ENCODE results near the gene ITPRIP. TPM values are rescaled to one million over a fixed set of nuclear protein-coding genes. Genes with fewer than 3 reads are reported as not detected.

The ITPRIP gene
- polyA plus RNA-seq, 1 of the 3 experiments (the other 2 are of a cell fraction) = 22.1 TPM

GRCh38 chr10:104323760-104324201, 14.5 kb downstream of the ITPRIP start:
- Histone ChIP-seq H3K4me1 (ENCODE audit: control insufficient read depth in 1 of 2, insufficient read depth in 2 of 2, low read depth in 1 of 2, low read length in 1 of 2) (peaks cover 39 to 52% of the 10 kb centered on the region in 2 experiments; a peak in 3 of 4 replicates), H3K9me3 (no peaks in the 10 kb centered on the region), H3K9me2 (no peaks in the 10 kb centered on the region), H3K79me2 (ENCODE audit: insufficient read depth) (peaks cover 100% of the 10 kb centered on the region), H3K4me2 (no peak overlapping the region), H3K9ac (no peak overlapping the region), H3K4me3 (ENCODE audit: low read depth in 2 of 2, low read length in 1 of 2) (no peak overlapping the region), H3K27me3 (ENCODE audit: insufficient read depth) (no peaks in the 10 kb centered on the region), H4K20me1 (ENCODE audit: insufficient read depth) (peaks cover 38% of the 10 kb centered on the region; the same call in 1 of the 2 replicates), H3K27ac (ENCODE audit: low read depth in 2 of 2, low read length in 1 of 2) (no peak overlapping the region), H3K36me3 (replicated peaks in 1 of 2; ENCODE audit: control insufficient read depth in 1 of 2, insufficient read depth in 2 of 2, low read length in 1 of 2) (peaks cover 0 to 6% of the 10 kb centered on the region in 2 experiments), H3F3A (replicated peaks; ENCODE audit: insufficient read depth) (peaks cover 11% of the 10 kb centered on the region), H2AFZ (ENCODE audit: low read depth) (no peak overlapping the region)
- ChIA-PET POLR2A (no interaction called here), CTCF (interaction anchor here (0.8 to 1.5 kb wide), 5 partner anchors 11 to 256 kb away, joined by 3 to 4 read pairs (median 3); partner anchors contain the start of gene ITPRIP)
- 87% methylated on average over 4 of the region's 4 CpGs for WGBS (ENCODE audit: low lambda C conversion rate)
- no peak for TF ChIP-seq JUND (IDR thresholded peaks at IDR 0.05)
- TF ChIP-seq RXRA (IDR thresholded peaks at IDR 0.05; ENCODE audit: borderline replicate concordance, low read depth) = no peak
- no peak for TF ChIP-seq ELF1 (IDR thresholded peaks at IDR 0.05)
- no peak for TF ChIP-seq RCOR1 (IDR thresholded peaks at IDR 0.05; ENCODE audit: low read length)
- TF ChIP-seq REST (IDR thresholded peaks at IDR 0.05; ENCODE audit: low read depth, low read length) = no peak
- TF ChIP-seq IRF3 (IDR thresholded peaks at IDR 0.05; ENCODE audit: low read depth, low read length) = no peak
- no peak for TF ChIP-seq GABPA (IDR thresholded peaks at IDR 0.05; ENCODE audit: low read depth)
- TF ChIP-seq USF2 (IDR thresholded peaks at IDR 0.05; ENCODE audit: borderline replicate concordance, low read depth, low read length) = no peak
- TF ChIP-seq MAX (IDR thresholded peaks at IDR 0.05; ENCODE audit: low read depth) = no peak
- TF ChIP-seq EP300 (IDR thresholded peaks at IDR 0.05; ENCODE audit: borderline replicate concordance in 1 of 2, low read depth in 1 of 2, low read length in 1 of 2) = no peak
- no peak for TF ChIP-seq MXI1 (IDR thresholded peaks at IDR 0.05; ENCODE audit: low read depth, low read length)
- no peak for TF ChIP-seq SMC3 (IDR thresholded peaks at IDR 0.05; ENCODE audit: low read depth, low read length)
- no peak for TF ChIP-seq POLR2AphosphoS5 (IDR thresholded peaks at IDR 0.05; ENCODE audit: low read depth, low read length)
- TF ChIP-seq PBX3 (IDR thresholded peaks at IDR 0.05) = no peak
- no peak for TF ChIP-seq NRF1 (IDR thresholded peaks at IDR 0.05; ENCODE audit: low read depth, low read length)
- no peak for TF ChIP-seq GATA2 (CRISPR knock-in tag; IDR thresholded peaks at IDR 0.05)
- no peak for TF ChIP-seq NFIC (IDR thresholded peaks at IDR 0.05; ENCODE audit: borderline replicate concordance)
- TF ChIP-seq USF1 (IDR thresholded peaks at IDR 0.05; ENCODE audit: borderline replicate concordance, low read depth) = no peak
- DNase-seq = no peak

Data from SK-N-SH (cell line).